Measurements from ENCODE around the gene PCDHA5.
"Not testable (repeated sequence)": the region's sequence is repeated elsewhere in the genome, so short reads cannot be mapped to it uniquely, and the experiment has no call there.

The PCDHA5 gene

GRCh38 chr5:140821375-140822280 is at the start of gene PCDHA5:
TSS of gene PCDHA5 (plus strand) at chr5:140821613.
- DNase-seq (ENCODE audit: low read depth in 2 of 2) = peak; percentile 3 to 37

GRCh38 chr5:140780512-140780911 is 40.9 kb upstream of the PCDHA5 start:
- no peak for TF ChIP-seq CTCF (IDR thresholded peaks at IDR 0.05; ENCODE audit: low read depth, low read length)
- no peak for DNase-seq (ENCODE audit: low read depth in 2 of 2)
- H3K4me3 ChIP-seq (replicated peaks in 1 of 2; ENCODE audit: low read depth in 2 of 2, low read length in 2 of 2) = no peak overlapping the region

More at GRCh38 chr5:140821375-140822280, at the start of gene PCDHA5:
- TF ChIP-seq CTCF (IDR thresholded peaks at IDR 0.05; ENCODE audit: low read depth, low read length) = peak; percentile 46
- no peak within 1 kb of the TSS for H3K4me3 ChIP-seq (replicated peaks in 1 of 2; ENCODE audit: low read depth in 2 of 2, low read length in 2 of 2)

GRCh38 chr5:140785905-140786686 is 35.3 kb upstream of the PCDHA5 start, which contains the start of gene PCDHA1:
TSS of gene PCDHA1 (plus strand) at chr5:140786140.
- no peak for DNase-seq (ENCODE audit: low read depth in 2 of 2)

GRCh38 chr5:140787422-140787821 is 34.0 kb upstream of the PCDHA5 start:
- not testable (repeated sequence) for H3K4me3 ChIP-seq (replicated peaks in 1 of 2; ENCODE audit: low read depth in 2 of 2, low read length in 2 of 2); DNase-seq (ENCODE audit: low read depth in 2 of 2)

More at GRCh38 chr5:140785905-140786686, 35.3 kb upstream of the PCDHA5 start, which contains the start of gene PCDHA1:
- H3K4me3 ChIP-seq (replicated peaks in 1 of 2; ENCODE audit: low read depth in 2 of 2, low read length in 2 of 2) = no peak within 1 kb of the TSS
- TF ChIP-seq CTCF (IDR thresholded peaks at IDR 0.05; ENCODE audit: low read depth, low read length) = no peak

- not testable (repeated sequence) for DNase-seq (ENCODE audit: low read depth in 2 of 2)
Measured at GRCh38 chr5:140787849-140788504, 33.4 kb upstream of the PCDHA5 start.

GRCh38 chr5:140791089-140791488 is 30.3 kb upstream of the PCDHA5 start:
- no peak for DNase-seq (ENCODE audit: low read depth in 2 of 2)
- TF ChIP-seq CTCF (IDR thresholded peaks at IDR 0.05; ENCODE audit: low read depth, low read length) = no peak
- no peak overlapping the region for H3K4me3 ChIP-seq (replicated peaks in 1 of 2; ENCODE audit: low read depth in 2 of 2, low read length in 2 of 2)

More at GRCh38 chr5:140787849-140788504, 33.4 kb upstream of the PCDHA5 start:
- not testable (repeated sequence) for H3K4me3 ChIP-seq (replicated peaks in 1 of 2; ENCODE audit: low read depth in 2 of 2, low read length in 2 of 2)

- no peak for TF ChIP-seq CTCF (IDR thresholded peaks at IDR 0.05; ENCODE audit: low read depth, low read length)
- no peak for DNase-seq (ENCODE audit: low read depth in 2 of 2)
- no peak within 1 kb of the TSS for H3K4me3 ChIP-seq (replicated peaks in 1 of 2; ENCODE audit: low read depth in 2 of 2, low read length in 2 of 2)
Measured at GRCh38 chr5:140794595-140795258, 26.7 kb upstream of the PCDHA5 start, which contains the start of gene PCDHA2. TSS of gene PCDHA2 (plus strand) at chr5:140794852.

Data from cardiac fibroblast (primary cell).